Fibroblast of mammary gland (primary cell): ENCODE data around the gene TNFRSF1A.

Source experiments
- DNase-seq: peaks from one replicate; pipeline ENCODE4 v3.0.0-alpha.2; 2010; ENCODE audit warnings: low read depth
- H3K4me3 ChIP-seq: 2 replicates; pipeline ENCODE4 v1.5.1; 2011; ENCODE audit warnings: low read depth, mild to moderate bottlenecking, low read length, moderate library complexity; ENCODE audit not compliant: control insufficient read depth
- TF ChIP-seq, protein P1 (sequence below): conservative IDR thresholded peaks from 2 replicates; pipeline ENCODE4 v1.5.1; 2011; ENCODE audit warnings: low read depth, low read length, inconsistent platforms; ENCODE audit not compliant: control insufficient read depth, insufficient read depth

The TNFRSF1A gene

DNA sequence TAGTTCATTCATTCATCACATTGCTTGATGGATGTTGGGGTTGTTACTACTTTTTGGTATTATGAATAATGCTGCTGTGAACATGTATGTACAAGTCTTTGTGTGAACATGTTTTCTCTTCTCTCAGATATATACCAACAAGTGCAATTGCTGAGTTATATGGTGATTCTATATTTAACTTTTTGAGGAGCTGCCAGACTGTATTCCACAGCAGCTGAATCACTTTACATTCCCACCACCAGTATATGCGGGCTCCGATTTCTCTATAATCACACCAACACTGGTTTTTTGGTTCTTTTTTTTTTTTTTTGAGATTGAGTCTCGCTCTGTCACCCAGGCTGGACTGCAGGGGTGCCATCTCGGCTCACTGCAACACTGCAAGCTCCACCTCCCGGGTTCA is 53.6 kb downstream of the TNFRSF1A start:
- TF ChIP-seq, protein P1, sequence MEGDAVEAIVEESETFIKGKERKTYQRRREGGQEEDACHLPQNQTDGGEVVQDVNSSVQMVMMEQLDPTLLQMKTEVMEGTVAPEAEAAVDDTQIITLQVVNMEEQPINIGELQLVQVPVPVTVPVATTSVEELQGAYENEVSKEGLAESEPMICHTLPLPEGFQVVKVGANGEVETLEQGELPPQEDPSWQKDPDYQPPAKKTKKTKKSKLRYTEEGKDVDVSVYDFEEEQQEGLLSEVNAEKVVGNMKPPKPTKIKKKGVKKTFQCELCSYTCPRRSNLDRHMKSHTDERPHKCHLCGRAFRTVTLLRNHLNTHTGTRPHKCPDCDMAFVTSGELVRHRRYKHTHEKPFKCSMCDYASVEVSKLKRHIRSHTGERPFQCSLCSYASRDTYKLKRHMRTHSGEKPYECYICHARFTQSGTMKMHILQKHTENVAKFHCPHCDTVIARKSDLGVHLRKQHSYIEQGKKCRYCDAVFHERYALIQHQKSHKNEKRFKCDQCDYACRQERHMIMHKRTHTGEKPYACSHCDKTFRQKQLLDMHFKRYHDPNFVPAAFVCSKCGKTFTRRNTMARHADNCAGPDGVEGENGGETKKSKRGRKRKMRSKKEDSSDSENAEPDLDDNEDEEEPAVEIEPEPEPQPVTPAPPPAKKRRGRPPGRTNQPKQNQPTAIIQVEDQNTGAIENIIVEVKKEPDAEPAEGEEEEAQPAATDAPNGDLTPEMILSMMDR, result no peak
- DNase-seq, result peak; percentile 74
- no peak overlapping the region for H3K4me3 ChIP-seq

DNA sequence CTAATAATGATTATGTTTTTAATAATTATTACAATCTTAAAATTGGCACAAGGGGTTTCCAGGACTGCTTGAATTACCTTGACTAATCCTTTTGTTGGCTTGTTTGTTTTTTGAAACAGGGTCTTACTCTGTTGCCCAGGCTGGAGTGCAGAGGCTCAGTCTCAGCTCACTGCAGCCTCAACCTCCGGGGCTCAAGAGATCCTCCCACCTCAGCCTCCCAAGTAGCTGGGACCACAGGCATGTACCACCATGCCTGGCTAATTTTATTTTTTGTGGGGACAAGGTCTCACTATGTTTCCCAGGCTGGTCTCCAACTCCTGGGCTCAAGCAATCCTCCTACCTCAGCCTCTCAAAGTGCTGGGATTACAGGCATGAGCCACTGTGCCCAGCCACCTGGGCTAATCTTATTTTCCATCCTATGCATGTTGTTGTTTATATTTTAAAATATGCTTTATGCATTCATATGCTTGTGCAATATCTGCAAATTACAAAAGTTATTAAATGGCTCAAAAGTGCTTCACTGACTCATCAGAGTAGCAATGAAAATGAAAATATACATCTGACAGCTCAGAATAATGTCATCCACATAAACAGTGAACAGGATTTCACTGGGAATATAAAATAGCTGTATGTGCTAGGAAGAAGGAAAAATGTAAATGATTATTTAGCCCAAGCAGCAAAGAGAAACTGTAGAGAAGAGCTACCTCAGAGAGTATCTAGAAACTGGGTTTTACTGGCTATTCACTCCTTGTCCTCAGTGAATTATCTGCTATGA is 56.2 kb downstream of the TNFRSF1A start:
- TF ChIP-seq, protein P1, result no peak
- H3K4me3 ChIP-seq, result no peak overlapping the region
- DNase-seq, result peak; percentile 68

DNA sequence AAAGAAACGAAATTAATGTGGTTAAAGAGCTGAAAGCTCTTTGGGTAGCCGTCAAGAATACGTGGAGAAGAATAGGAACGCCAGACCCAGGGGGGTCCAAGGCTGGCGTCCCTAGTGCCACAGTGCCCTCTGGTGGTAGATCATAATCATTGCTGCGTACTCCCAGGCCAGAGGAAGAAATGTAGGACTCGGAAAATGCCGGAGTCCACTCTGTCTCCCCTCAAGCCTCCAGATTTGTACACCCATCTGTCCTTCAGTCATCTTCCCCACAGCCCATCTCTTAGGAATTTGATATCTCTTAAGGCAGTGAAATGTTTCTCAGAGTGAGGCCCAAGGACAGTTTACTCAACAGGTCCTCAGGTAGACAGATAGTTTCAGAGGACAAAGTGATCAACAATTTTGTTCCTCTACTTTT is 56.8 kb downstream of the TNFRSF1A start:
- no peak overlapping the region for H3K4me3 ChIP-seq
- TF ChIP-seq, protein P1, result peak; percentile 93
- peak; percentile 78 for DNase-seq

DNA sequence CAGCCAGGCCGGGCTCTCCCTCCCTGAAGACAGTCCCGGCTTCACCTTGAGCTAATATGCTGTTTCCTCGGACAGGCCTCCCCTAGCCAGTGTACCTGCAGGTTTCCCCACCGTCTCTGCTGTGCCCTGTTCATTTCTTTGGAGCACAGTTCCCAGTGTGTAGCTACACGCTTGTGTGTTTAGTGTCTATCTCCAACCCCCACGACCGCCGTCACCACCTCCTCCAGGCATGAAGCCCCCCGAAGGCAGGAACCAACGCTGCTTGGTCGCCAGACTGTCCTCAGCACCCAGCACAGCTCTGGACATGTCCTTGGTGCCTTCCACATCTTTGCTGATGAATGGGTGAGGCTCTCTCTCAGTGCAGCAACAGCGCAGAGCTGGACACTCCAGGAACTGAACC is 57.6 kb downstream of the TNFRSF1A start:
- TF ChIP-seq, protein P1, result no peak
- H3K4me3 ChIP-seq, result no peak overlapping the region
- DNase-seq, result no peak

DNA sequence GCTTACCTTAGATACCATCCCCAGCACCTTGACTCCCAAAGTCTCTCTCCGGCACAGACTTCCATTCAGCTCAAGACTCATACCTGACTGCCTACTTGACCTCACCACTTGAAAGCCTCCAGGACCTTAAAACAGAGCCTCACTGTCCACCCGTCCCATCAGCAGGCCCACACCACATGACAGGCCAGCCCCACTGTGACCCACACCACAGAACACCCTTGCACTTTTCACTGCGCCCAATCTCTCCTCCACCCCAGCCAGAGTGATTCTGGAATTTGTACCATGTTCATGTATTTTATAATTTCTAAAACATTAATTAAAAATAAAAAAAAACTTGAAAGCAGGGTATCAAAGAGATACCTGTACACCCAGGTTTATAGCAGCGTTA is 59.4 kb downstream of the TNFRSF1A start:
- DNase-seq, result no peak
- TF ChIP-seq, protein P1, result no peak
- H3K4me3 ChIP-seq, result no peak overlapping the region

DNA sequence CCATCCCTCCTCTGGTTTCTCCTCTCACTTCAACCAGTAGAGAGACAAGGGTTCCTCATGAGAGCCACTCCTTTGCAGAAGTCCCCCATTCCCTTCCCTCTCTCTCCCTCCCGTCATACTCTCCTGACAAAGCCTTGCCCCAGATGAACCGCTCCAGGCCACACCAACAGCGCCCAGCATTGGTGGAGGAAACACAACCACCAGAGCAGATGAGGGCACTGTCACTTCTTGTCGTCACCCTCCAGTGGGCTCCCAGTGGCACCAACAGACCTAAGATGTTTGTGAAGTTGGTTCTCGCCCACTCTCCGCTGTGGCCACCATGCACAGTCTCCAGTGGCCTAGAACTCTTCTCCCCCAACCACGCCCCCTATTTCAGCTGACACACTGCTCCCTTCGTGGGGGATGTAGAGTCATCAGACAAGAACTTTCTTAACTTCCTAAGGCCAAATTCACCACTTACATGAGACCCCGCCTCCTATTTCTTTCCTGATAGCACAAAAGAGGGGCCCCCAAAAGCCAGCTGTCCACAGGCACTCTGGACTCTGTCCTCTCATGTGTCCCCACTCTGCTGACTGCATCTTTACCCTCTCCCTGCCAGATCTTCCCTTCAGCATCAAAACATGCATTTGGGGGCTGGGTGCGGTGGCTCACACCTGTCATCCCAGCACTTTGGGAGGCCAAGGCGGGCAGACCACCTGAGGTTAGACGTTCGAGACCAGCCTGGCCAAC is 60.6 kb downstream of the TNFRSF1A start:
- no peak for DNase-seq
- TF ChIP-seq, protein P1, result no peak
- no peak overlapping the region for H3K4me3 ChIP-seq

DNA sequence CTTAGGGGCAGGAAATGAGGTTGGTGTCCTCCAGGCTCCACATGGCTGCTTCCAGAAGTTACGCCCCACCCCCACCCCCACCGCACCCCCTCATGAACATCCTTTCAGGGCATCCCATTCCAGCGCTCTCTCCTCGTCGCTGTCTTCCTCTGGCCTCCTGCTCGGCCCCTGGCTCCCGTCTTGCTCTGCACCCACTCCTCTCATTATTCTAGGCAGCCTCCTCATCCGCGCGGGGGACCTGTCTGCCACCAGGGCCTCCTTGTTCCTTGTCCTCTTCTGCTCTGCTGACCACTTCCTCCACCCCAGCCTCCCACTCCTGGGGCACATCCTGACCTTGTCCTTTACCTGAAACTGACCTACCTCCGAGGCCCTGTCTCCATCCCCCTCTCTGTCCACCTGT is 61.2 kb downstream of the TNFRSF1A start:
- TF ChIP-seq, protein P1, result no peak
- no peak overlapping the region for H3K4me3 ChIP-seq
- DNase-seq, result no peak
